NCI-H524 (cell line): ENCODE results near the gene FHIP1B.

Experiments used
- DNase-seq, 2 experiments: peaks; one replicate each; lab custom pipeline; 2025; lab: John Stamatoyannopoulos, UW

The FHIP1B gene

DNA sequence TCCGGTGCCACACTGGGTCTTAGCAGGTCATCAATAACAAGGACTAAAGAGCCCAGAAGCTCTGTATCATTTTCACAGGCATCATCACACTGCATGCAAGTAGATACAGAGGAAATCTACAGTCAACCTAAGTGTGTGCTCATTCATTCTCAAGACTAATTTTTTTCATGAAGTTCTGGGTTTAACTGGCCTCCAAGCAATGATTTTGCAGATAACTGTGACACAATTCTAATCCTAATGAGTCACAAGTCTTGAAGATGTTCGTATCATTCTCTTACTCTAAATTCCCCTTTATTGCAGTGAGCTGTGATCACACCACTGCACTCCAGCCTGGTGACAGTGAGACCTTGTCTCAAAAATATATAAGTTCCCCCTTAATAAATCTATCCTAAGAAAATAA is 33.0 kb downstream of the FHIP1B start:
- no peak for DNase-seq

DNA sequence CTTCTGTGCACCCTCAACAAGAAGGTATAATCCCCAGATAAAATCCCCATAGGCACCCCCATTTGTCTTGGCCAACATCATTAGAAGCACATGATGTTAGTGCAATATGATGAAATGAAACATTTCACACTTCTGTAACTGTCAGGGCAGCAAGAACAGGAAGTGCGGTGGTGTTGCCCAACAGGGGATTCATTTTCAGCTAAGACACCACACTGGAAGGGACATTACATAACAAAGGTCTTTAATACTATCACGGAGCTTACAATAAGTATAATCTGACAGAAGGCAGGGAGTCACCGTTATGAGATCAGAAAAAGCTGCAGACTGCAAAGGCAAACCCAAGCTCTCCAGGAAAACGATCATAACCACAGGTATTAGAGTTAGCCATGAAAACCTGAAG is 33.5 kb downstream of the FHIP1B start:
- DNase-seq: no peak

DNA sequence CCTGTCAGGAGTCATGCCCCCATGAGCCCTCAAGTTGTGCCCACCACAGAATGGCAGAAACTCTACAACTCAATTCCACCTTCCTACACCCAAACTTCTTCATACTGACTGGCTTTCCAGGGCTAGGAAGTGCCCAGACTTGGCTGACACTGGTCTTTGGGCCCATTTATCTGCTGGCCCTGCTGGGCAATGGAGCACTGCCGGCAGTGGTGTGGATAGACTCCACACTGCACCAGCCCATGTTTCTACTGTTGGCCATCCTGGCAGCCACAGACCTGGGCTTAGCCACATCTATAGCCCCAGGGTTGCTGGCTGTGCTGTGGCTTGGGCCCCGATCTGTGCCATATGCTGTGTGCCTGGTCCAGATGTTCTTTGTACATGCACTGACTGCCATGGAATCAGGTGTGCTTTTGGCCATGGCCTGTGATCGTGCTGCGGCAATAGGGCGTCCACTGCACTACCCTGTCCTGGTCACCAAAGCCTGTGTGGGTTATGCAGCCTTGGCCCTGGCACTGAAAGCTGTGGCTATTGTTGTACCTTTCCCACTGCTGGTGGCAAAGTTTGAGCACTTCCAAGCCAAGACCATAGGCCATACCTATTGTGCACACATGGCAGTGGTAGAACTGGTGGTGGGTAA is 35.1 kb downstream of the FHIP1B start, which contains the start of gene OR52W1:
OR52W1 (plus strand) TSS at position 51 of the 637 bp plus-strand sequence; CDS start at position 51, 0 bp downstream.
- DNase-seq: no peak

DNA sequence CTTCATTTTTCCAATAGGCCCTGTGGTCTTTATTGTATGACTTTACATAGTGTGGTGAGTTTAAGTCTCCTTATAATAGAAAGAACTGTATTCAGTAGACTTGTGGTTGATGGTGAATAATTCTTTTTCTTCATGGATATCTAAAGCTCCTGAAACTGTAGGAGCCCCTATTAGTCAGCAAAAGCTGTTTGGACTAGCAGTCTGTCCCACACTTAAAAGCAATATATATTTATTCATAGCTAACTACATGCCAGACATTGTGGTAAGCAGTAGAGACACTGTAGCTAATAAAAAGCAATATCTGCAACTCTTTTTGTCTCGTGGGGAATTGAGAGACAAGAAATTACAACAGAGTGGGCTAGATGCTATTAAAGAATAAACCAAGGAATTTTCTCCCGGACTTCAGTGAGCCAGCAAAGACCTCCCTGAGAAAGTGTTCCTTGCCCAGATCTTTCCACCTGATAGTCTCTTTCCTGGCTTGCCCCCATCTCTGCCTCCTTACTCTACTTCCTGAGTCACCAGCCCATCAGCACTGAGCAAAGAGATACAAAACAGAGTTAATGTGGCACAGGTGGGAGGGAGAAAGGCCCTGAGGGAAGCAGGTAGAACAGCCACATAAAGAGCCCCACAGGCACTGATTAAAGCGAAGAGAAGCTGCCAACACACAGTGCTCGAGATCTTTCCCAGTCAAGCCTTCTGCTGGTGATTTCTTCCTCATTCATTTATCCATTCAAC is 36.8 kb downstream of the FHIP1B start:
- DNase-seq: no peak

DNA sequence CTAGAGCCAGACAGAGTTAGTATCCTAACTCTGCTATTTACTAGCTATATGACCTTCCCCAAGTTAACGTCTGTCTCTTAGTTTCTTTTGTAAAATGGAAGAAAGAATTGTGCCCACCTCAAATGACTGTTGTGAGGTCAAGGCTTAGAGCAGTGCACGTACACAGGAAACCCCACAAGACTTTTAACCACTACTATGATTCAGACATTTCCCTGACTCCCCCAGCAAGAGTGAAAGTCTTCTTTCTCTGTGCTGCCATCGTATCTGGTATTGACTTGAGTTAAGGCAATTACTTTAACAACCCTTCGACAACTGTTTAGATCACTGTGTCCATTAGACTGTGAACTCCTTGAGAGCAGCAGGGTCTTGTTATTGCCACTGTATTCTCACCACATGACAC is 38.0 kb downstream of the FHIP1B start:
- no peak for DNase-seq

DNA sequence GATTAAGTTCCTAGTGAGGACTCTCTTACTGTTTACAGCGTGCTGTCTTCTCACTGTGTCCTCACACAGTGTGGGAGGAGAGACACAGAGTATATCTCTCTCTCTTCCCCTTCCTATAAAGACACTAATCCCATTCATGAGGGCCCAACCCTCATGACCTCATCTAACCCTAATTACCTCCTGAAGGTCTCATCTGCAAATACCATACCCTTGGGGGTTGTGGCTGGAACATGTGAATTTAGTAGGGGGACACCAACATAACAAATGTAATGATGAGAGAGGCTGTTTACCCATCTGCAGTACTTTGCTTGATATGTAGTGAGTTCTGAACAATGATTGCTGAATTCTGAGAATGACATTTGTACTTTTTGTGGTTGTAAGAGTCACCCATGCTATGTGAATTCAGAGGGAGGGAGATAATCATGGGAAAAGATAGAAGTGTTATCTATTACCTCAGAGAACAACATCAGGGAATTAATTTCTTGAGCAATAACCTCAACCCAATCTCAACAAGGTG is 40.3 kb downstream of the FHIP1B start:
- no peak for DNase-seq

DNA sequence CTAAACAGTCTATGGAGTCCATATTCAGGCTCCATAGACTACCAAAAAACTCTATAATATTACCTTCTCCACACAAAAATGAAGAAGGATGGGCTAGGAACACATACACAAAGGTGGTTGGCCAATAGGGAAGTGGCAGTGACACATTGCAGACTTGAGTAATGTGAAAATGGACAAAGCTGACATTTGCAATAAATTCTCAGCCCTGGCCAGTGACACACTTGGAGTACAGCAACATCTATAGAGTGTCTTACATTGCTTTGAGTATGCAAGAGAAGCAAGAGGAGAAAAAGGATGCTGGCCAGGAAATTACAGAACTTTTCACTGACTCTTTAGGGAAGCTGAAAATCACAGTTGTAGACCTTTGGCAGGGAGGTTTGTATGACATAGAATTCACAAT is 42.7 kb downstream of the FHIP1B start:
- no peak for DNase-seq

DNA sequence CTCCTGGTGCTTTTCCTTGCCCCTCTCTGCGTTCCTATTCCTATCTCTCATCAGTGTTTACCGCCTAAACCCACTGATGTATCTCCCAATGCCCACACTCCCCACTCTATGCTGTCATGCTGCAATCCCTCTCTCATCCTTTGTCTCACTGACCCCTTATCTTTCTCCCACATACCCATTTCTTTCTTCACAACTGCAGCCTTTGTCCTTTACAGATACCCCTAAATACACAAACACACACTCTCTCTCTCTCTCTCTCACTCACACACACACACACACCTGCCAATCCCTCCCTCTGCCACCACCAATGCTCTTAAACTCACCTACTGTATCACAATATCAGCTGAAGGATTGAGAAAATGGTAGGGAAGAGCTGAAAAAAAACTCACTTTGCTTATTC is 59.0 kb downstream of the FHIP1B start:
- DNase-seq: no peak

DNA sequence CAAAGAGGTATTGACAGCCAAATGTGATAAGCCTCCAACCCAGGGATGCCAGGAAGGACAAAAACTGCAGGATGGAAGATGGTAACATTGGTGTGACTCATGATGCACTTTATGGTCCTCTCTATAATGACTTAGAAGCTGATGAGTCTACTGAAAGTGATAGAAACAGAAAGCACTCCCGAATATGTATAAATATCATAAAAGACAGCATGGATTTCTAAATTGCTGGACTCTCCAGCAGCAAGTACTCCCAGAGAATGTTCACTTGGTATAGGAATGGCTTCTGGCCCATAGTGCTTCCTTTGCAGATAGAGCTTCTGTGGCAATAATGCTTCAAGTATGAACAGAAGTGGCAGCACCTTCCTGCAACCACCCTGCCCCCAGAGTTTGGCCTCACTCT is 64.2 kb downstream of the FHIP1B start, which contains the start of gene OR52B2:
OR52B2 (minus strand) TSS at position 101 of the 400 bp plus-strand sequence; CDS start at position 101, 0 bp downstream.
- DNase-seq: no peak
